CMK (cell line): ENCODE data around the gene PABPC1L2B.
"Not testable (repeated sequence)": the region's sequence is repeated elsewhere in the genome, so short reads cannot be mapped to it uniquely, and the experiment has no call there.

ENCODE experiments used
- DNase-seq: peaks from one replicate; pipeline ENCODE4 v3.0.0-alpha.2; 2010; ENCODE audit warnings: low read depth

The PABPC1L2B gene

DNA sequence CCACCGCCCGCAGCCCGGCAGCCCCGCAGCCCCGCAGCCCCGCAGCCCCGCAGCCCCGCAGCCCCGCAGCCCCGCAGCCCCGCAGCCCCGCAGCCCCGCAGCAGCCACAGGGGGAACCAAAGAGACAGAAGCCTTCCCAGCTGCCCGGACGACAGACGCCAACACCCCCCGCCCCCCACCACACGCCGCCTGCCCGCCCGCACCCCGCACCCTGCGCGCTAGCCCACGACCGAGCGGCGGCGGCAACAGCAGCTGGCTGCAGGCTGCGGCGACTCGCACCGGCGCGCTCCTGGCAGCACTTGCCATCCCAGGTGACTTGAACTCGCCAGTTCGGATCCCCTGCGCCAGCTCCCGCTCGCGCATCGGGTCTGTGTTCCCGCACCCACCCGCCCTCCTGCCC lies at the start of gene PABPC1L2B:
Gene PABPC1L2B, plus strand, starts transcription at position 207 of the 400 bp plus-strand sequence. CDS start 704 bp downstream, outside the sequence.
- not testable (repeated sequence) for DNase-seq

GRCh38 chrX:72959971-72960370 lies 42.8 kb upstream of the PABPC1L2B start:
- not testable (repeated sequence) for DNase-seq

DNA sequence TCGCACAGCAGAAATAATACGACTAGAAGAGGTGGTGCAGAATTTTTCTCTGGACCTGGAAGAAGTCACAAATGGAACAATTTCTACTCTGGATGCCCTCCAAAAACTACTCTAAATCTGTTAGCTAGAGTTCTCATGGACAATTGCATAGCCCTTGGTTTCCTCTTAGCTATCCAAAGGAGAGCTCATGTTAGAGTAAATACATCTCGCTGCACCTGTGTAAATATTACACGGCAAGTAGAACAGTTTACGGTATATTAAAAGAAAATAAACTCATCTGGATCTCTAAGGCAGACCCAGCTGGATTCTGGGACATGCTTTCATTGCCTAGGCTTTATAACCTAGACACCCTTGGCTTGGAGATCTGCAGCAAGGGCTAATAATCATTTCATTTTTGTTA lies 30.9 kb upstream of the PABPC1L2B start:
- not testable (repeated sequence) for DNase-seq

- not testable (repeated sequence) for DNase-seq
These were observed 27.9 kb upstream of the PABPC1L2B start for GRCh38 chrX:72974885-72975284.

- DNase-seq, result not testable (repeated sequence)
These were observed 21.8 kb upstream of the PABPC1L2B start for GRCh38 chrX:72980894-72981469.

DNA sequence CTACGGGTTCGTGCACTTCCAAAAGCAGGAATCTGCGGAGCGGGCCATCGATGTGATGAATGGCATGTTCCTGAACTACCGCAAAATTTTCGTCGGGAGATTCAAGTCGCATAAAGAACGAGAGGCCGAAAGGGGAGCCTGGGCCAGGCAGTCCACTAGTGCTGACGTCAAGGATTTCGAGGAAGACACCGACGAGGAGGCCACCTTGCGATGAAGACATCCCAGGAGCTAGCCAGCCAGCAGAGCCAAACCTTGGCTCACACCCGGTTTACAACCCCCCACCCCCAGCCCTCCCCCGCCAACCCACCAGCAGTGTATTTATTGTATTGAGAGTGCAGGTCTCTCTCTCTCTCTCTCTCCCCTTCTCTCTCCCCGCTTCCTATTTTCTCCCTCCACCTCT lies 1.3 kb downstream of the PABPC1L2B start:
- DNase-seq, result not testable (repeated sequence)

DNA sequence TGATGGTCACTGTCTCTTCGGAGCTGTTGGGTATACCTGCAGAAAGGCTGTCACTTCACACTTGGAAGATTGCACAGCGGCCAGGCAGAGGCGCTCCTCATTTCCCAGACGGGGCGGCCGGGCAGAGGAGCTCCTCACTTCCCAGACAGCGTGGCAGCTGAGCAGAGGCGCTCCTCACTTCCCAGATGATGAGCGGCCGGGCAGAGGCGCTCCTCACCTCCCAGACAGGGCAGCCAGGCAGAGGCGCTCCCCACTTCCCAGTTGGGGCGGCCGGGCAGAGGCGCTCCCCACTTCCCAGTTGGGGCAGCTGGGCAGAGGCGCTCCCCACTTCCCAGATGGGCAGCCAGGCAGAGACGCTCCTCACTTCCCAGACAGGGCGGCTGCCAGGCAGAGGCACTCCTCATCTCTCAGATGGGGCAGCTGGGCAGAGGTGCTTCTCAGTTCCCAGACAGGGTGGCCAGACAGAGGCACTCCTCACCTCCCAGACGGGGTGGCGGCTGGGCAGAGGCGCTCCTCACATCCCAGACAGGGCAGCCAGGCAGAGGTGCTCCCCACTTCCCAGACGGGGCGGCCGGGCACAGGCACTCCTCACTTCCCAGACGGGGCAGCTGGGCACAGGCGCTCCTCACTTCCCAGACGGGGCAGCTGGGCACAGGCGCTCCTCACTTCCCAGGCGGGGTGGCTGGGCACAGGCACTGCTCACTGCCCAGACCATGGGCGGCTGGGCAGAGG lies 18.8 kb downstream of the PABPC1L2B start:
- no peak for DNase-seq

DNA sequence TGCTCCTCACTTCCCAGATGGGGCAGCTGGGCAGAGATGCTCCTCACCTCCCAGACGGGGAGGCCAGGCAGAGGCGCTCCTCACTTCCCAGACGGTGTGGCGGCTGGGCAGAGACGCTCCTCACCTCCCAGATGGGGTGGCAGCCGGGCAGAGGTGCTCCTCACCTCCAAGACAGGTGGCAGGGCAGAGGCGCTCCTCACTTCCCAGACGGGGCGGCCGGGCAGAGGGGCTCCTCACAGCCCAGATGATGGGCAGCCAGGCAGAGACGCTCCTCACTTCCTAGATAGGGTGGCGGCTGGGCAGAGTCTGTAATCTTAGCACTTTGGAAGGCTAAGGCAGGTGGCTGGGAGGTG lies 19.3 kb downstream of the PABPC1L2B start:
- DNase-seq, result not testable (repeated sequence)

DNA sequence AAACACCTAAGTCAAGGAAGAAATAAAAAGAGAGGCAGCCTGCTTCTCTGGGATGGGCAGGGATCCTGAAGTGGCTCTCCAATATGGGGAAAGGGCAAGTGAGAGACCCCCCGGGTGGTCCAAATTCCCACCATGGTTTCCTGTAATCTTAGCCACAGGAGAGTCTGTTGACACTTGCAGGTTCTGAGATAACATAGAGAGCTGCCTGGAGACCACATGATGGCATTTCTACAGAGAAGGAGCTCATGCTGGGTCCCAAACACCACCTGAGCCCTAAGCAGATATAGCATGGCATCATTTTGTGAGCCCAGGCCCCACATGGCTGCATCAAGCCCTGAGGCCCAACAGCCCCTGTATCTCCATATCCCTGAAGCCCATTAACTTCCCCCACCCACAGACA lies 26.1 kb downstream of the PABPC1L2B start:
- DNase-seq, result no peak
